Endothelial cell of umbilical vein (primary cell): Measurements from ENCODE around the gene COX4I1.

Experiments used
- CTCF ChIP-seq, 2 donors: IDR thresholded peaks; 1 replicate in 1 of 2; 2 replicates in 1 of 2; pipeline ENCODE4 v1.5.1; 2011; ENCODE audit warnings: low read length in 2 of 2, mild to moderate bottlenecking in 2 of 2, moderate library complexity in 2 of 2, control low read depth in 1 of 2, inconsistent platforms in 1 of 2, low read depth in 1 of 2; ENCODE audit not compliant: insufficient read depth in 1 of 2; ENCODE audit errors: extremely low read depth in 1 of 2
- EZH2 ChIP-seq: IDR thresholded peaks from 2 replicates; pipeline ENCODE4 v1.6.1; 2012; ENCODE audit warnings: borderline replicate concordance, low read depth, mild to moderate bottlenecking, moderate library complexity, low read length, inconsistent platforms; ENCODE audit not compliant: severe bottlenecking
- FOS ChIP-seq: IDR thresholded peaks from 2 replicates; pipeline ENCODE4 v1.6.1; 2011; ENCODE audit warnings: mild to moderate bottlenecking, low read length, moderate library complexity, borderline replicate concordance; ENCODE audit not compliant: insufficient read depth
- JUN ChIP-seq: IDR thresholded peaks from 2 replicates; pipeline ENCODE4 v1.6.1; 2011; ENCODE audit warnings: borderline replicate concordance, low read depth; ENCODE audit not compliant: insufficient read length, insufficient read depth
- MAX ChIP-seq: IDR thresholded peaks from 2 replicates; pipeline ENCODE4 v1.6.1; 2011; ENCODE audit not compliant: insufficient read depth, insufficient read length
- MYC ChIP-seq: IDR thresholded peaks from one replicate; pipeline ENCODE4 v1.6.1; 2011; ENCODE audit warnings: mild to moderate bottlenecking, low read depth, low read length
- POLR2A ChIP-seq: IDR thresholded peaks from 2 replicates; pipeline ENCODE4 v1.6.1; 2012; ENCODE audit warnings: low read depth, mild to moderate bottlenecking, control low read depth, low read length
- POLR2AphosphoS5 ChIP-seq: IDR thresholded peaks from 2 replicates; pipeline ENCODE4 v1.6.1; 2012; ENCODE audit warnings: low read depth, mild to moderate bottlenecking, control low read depth, low read length, moderate library complexity; ENCODE audit not compliant: insufficient read depth

- TF ChIP-seq CTCF (IDR thresholded peaks at IDR 0.05; ENCODE audit: extremely low read depth in 1 of 2, insufficient read depth in 1 of 2, low read depth in 1 of 2, low read length in 2 of 2) (no peak), POLR2AphosphoS5 (no peak), POLR2A (no peak), FOS (no peak), MYC (no peak), JUN (no peak), EZH2 (no peak), MAX (no peak)
Observed at GRCh38 chr16:85834741-85835140, 35.2 kb downstream of the COX4I1 start.
